CD14-positive monocyte (primary cell): Measurements from ENCODE around the gene UAP1L1. TPM values are rescaled to one million over a fixed set of nuclear protein-coding genes. Genes with fewer than 3 reads are reported as not detected.

Experiments used
- DNase-seq, 3 donors: peaks; one replicate each; pipeline ENCODE4 v3.0.0-alpha.2; 2011 to 2022
- H2AFZ ChIP-seq: 2 replicates; pipeline ENCODE4 v1.6.0; 2012; ENCODE audit warnings: mild to moderate bottlenecking, low read depth, low read length, inconsistent platforms; ENCODE audit not compliant: insufficient read depth, poor library complexity, severe bottlenecking
- H3K27ac ChIP-seq, 2 donors: 1 replicate in 1 of 2; 2 replicates in 1 of 2; pipeline ENCODE4 v1.5.1; 2012 to 2013; ENCODE audit warnings: low read length in 2 of 2, control low read depth in 1 of 2, inconsistent platforms in 1 of 2, low read depth in 1 of 2, mild to moderate bottlenecking in 1 of 2
- H3K27me3 ChIP-seq, 2 donors: one replicate each; pipeline versions ENCODE4 v1.6.0 to v1.6.1; 2011 to 2013; ENCODE audit warnings: low read length in 2 of 2; ENCODE audit not compliant: control insufficient read depth in 2 of 2, insufficient read depth in 2 of 2
- H3K36me3 ChIP-seq, 2 donors: replicated peaks in 1 of 2; 1 replicate in 1 of 2; 2 replicates in 1 of 2; pipeline versions ENCODE4 v1.5.1 to v1.6.1; 2012 to 2013; ENCODE audit warnings: low read length in 2 of 2, control low read depth in 1 of 2, inconsistent platforms in 1 of 2, mild to moderate bottlenecking in 1 of 2; ENCODE audit not compliant: insufficient read depth in 2 of 2, control insufficient read depth in 1 of 2
- H3K4me1 ChIP-seq, 2 donors: 1 replicate in 1 of 2; 2 replicates in 1 of 2; pipeline versions ENCODE4 v1.5.1 to v1.6.1; 2012 to 2013; ENCODE audit warnings: low read length in 2 of 2, control low read depth in 1 of 2, inconsistent platforms in 1 of 2, mild to moderate bottlenecking in 1 of 2, moderate library complexity in 1 of 2; ENCODE audit not compliant: insufficient read depth in 2 of 2, control insufficient read depth in 1 of 2
- H3K4me2 ChIP-seq: replicated peaks from 2 replicates; pipeline ENCODE3; 2012; ENCODE audit warnings: low read length, moderate library complexity, mild to moderate bottlenecking; ENCODE audit not compliant: poor library complexity, severe bottlenecking; ENCODE audit errors: extremely low read depth
- H3K4me3 ChIP-seq, 3 experiments: fragments of 200-600 bp in 1 of 3; sonication (generic) in 1 of 3; replicated peaks in 1 of 3; 1 replicate in 2 of 3; 2 replicates in 1 of 3; pipeline ENCODE4 v1.5.1; 2011 to 2013; ENCODE audit warnings: low read length in 3 of 3, mild to moderate bottlenecking in 3 of 3, control low read depth in 2 of 3, low read depth in 2 of 3, inconsistent platforms in 1 of 3, moderate library complexity in 1 of 3
- H3K79me2 ChIP-seq: 2 replicates; pipeline ENCODE4 v1.6.0; 2012; ENCODE audit warnings: mild to moderate bottlenecking, control low read depth, inconsistent platforms, low read length, moderate library complexity; ENCODE audit not compliant: insufficient read depth
- H3K9ac ChIP-seq: 2 replicates; pipeline ENCODE4 v1.6.0; 2017; ENCODE audit warnings: low read length, mild to moderate bottlenecking; ENCODE audit not compliant: insufficient read depth, poor library complexity, severe bottlenecking
- H3K9me3 ChIP-seq, 2 donors: replicated peaks in 1 of 2; 1 replicate in 1 of 2; 2 replicates in 1 of 2; pipeline versions ENCODE4 v1.5.1 to v1.6.1; 2012 to 2013; ENCODE audit warnings: low read length in 2 of 2, control low read depth in 1 of 2; ENCODE audit not compliant: control insufficient read depth in 1 of 2, insufficient read depth in 1 of 2
- H4K20me1 ChIP-seq: 2 replicates; pipeline ENCODE4 v1.6.0; 2012; ENCODE audit warnings: mild to moderate bottlenecking, low read length, control low read depth, moderate library complexity; ENCODE audit not compliant: insufficient read depth
- H3K27ac Mint-ChIP-seq, 7 donors: one replicate each; pipeline ENCODE4 v1.8.0; 2020; ENCODE audit warnings: mild to moderate bottlenecking in 7 of 7, mixed read lengths in 7 of 7, moderate library complexity in 6 of 7, inconsistent platforms in 2 of 7
- H3K27me3 Mint-ChIP-seq, 3 donors: one replicate each; pipeline ENCODE4 v1.8.0; 2021 to 2022; ENCODE audit warnings: low read depth in 3 of 3, mild to moderate bottlenecking in 3 of 3, mixed read lengths in 3 of 3, moderate library complexity in 3 of 3, inconsistent platforms in 1 of 3
- H3K36me3 Mint-ChIP-seq, 2 donors: one replicate each; pipeline ENCODE4 v1.8.0; 2020; ENCODE audit warnings: mixed read lengths in 2 of 2, inconsistent platforms in 1 of 2, mild to moderate bottlenecking in 1 of 2
- H3K4me1 Mint-ChIP-seq: one replicate; pipeline ENCODE4 v1.8.0; 2020; ENCODE audit warnings: mild to moderate bottlenecking, mixed read lengths
- H3K4me3 Mint-ChIP-seq, 2 donors: one replicate each; pipeline ENCODE4 v1.8.0; 2020; ENCODE audit warnings: mild to moderate bottlenecking in 2 of 2, mixed read lengths in 2 of 2, moderate library complexity in 1 of 2
- H3K9me3 Mint-ChIP-seq, 7 donors: one replicate each; pipeline ENCODE4 v1.8.0; 2020 to 2022; ENCODE audit warnings: mixed read lengths in 7 of 7, mild to moderate bottlenecking in 6 of 7, moderate library complexity in 6 of 7, inconsistent platforms in 2 of 7
- CTCF ChIP-seq: fragments of 200-600 bp; IDR thresholded peaks from one replicate; pipeline ENCODE4 v1.8.0; 2022; ENCODE audit warnings: antibody characterized with exemption, mild to moderate bottlenecking
- WGBS: methylation state at CpG from one replicate; pipeline ENCODE4 v1.1.5; 2013; ENCODE audit warnings: missing lambda C conversion rate; ENCODE audit not compliant: insufficient coverage; 5-methylcytosine and 5-hydroxymethylcytosine counted together
- intact Hi-C, 2 donors: fragments of 100-400 bp; cut with micrococcal nuclease; formaldehyde crosslinking; loops; one replicate each; pipeline versions ENCODE4 v1.15.0 to v1.15.1; 2023
- polyA plus RNA-seq, 3 donors: library from polyadenylated mRNA; depleted of rRNA in 1 of 3; unstranded in 2 of 3; stranded (reverse) in 1 of 3; fragments of 300-500 nt in 2 of 3; fragments of >200 nt in 1 of 3; fragmentation: Illumina TruSeq in 2 of 3; gene quantifications; 1 replicate in 2 of 3; 2 replicates in 1 of 3; pipeline ENCODE4 v1.2.3, GENCODE V29; 2012 to 2021

Gene UAP1L1
- polyA plus RNA-seq, 3 donors: 5.7 to 16.7 (median 14.8) TPM

GRCh38 chr9:137029058-137029936, 48.0 kb upstream of the UAP1L1 start:
- peaks cover 4 to 7% (median 4%) of the 10 kb centered on the region in 3 donors for H3K27me3 Mint-ChIP-seq
- no peaks in the 10 kb centered on the region for H3K9me3 ChIP-seq
- H3K27me3 ChIP-seq: no peaks in the 10 kb centered on the region
- peaks cover 50 to 72% of the 10 kb centered on the region in 2 donors for H3K4me1 ChIP-seq
- DNase-seq: peak; percentile 76 to 81 (median 80)
- peak overlapping the region; percentile 87 to 92 for H3K4me3 Mint-ChIP-seq
- TF ChIP-seq CTCF: peak; percentile 95
- peaks cover 57% of the 10 kb centered on the region for H3K79me2 ChIP-seq
- H3K4me1 Mint-ChIP-seq: peaks cover 47% of the 10 kb centered on the region
- H3K4me3 ChIP-seq: peak overlapping the region; percentile 47 to 88 (median 68)
- 17% methylated on average over 6 of the region's 19 CpGs for WGBS
- H3K4me2 ChIP-seq: peak overlapping the region; percentile 98
- H3K27ac Mint-ChIP-seq: peak overlapping the region; percentile 87 to 94 (median 91)
- H3K36me3 Mint-ChIP-seq: peaks cover 0 to 4% of the 10 kb centered on the region in 2 donors
- peak overlapping the region; percentile 48 for H2AFZ ChIP-seq
- intact Hi-C loops: no loop called here
- H3K9me3 Mint-ChIP-seq: no peaks in the 10 kb centered on the region
- H3K27ac ChIP-seq: peak overlapping the region; percentile 83 to 92
- peaks cover 13% of the 10 kb centered on the region for H4K20me1 ChIP-seq
- H3K36me3 ChIP-seq: no peaks in the 10 kb centered on the region
- H3K9ac ChIP-seq: peak overlapping the region; percentile 77

- peaks cover 54% of the 10 kb centered on the region for H3K4me1 Mint-ChIP-seq
- Histone ChIP-seq H3K4me1 (peaks cover 57 to 79% of the 10 kb centered on the region in 2 donors), H2AFZ (peak overlapping the region; percentile 48), H3K79me2 (peaks cover 61% of the 10 kb centered on the region), H3K27ac (peak overlapping the region; percentile 83 to 92), H4K20me1 (peaks cover 18% of the 10 kb centered on the region), H3K9ac (peak overlapping the region; percentile 77), H3K4me3 (peak overlapping the region; percentile 47 to 88 (median 68)), H3K27me3 (no peaks in the 10 kb centered on the region), H3K4me2 (peak overlapping the region; percentile 98), H3K9me3 (no peaks in the 10 kb centered on the region), H3K36me3 (no peaks in the 10 kb centered on the region)
- peak overlapping the region; percentile 87 to 94 (median 91) for H3K27ac Mint-ChIP-seq
- H3K36me3 Mint-ChIP-seq: peaks cover 0 to 4% of the 10 kb centered on the region in 2 donors
- DNase-seq: peak; percentile 8 to 21 (median 18)
- TF ChIP-seq CTCF: no peak
- no peaks in the 10 kb centered on the region for H3K9me3 Mint-ChIP-seq
- intact Hi-C loops: loop anchor here (5.0 to 10.0 kb wide), 6 partner anchors 33 to 243 kb away; partner anchors contain the start of genes AJM1 (in 1 of the 2), C8G (in 1 of the 2), CLIC3 (in 1 of the 2) and FBXW5 (in 1 of the 2)
- WGBS: 18% methylated on average over 6 of the region's 15 CpGs
- H3K27me3 Mint-ChIP-seq: peaks cover 4 to 7% (median 4%) of the 10 kb centered on the region in 3 donors
- peak overlapping the region; percentile 87 to 92 for H3K4me3 Mint-ChIP-seq
Measured at GRCh38 chr9:137030006-137030405, 47.3 kb upstream of the UAP1L1 start.
